Stimulated activated naive CD4-positive, alpha-beta T cell treated with Interleukin-2 at 50 U/mL for 16 hours (primary cell): ENCODE data around the gene LGALS1.

Experiments used
- DNase-seq: peaks from one replicate; lab custom pipeline; 2025; lab: John Stamatoyannopoulos, UW

The LGALS1 gene

DNA sequence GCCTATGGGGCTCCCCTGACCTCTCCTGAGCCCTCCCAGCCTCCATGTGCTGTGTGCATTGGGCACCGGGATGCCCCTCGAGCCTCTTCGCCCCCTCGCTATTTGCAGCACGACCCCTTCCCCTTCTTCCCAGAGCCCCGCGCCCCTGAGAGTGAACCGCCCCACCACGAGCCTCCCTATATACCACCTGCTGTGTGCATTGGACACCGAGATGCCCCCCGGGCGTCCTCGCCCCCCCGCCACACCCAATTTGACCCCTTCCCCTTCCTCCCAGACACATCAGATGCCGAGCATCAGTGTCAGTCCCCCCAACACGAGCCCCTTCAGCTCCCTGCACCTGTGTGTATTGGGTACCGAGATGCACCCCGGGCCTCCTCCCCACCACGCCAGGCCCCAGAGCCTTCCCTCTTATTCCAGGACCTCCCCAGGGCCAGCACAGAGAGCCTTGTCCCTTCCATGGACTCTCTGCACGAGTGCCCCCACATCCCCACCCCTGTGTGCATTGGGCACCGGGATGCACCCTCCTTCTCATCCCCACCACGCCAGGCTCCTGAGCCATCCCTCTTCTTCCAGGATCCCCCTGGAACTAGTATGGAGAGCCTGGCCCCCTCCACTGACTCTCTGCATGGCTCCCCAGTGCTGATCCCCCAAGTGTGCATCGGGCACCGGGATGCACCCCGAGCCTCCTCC, 50.3 kb downstream of the LGALS1 start:
- no peak for DNase-seq

DNA sequence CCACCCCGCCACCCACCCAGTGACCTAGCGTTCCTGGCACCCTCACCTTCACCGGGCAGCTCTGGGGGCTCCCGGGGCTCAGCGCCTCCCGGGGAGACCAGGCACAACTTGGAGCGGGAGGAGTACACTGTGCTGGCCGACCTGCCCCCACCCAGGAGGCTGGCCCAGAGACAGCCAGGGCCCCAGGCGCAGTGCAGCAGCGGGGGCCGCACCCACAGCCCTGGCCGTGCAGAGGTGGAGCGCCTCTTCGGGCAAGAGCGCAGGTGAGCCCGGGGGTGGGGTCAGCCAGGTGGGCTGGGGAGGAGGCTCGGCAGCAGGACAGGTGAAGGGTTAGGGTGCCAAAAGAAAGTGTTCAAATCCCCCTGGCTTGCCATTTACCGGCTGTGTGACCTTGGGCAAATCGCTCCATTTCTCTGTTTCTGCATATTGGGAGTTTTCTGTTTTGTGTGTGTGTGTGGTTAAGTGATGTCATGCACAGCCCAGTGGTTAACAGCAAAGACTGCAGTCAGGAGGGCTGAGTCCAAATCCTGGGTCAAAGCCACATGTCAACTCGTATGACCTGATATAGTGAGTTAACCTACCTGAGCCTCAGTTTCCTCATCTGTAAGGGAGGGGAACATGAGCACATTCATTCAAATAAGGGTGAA, 50.9 kb downstream of the LGALS1 start:
- no peak for DNase-seq

DNA sequence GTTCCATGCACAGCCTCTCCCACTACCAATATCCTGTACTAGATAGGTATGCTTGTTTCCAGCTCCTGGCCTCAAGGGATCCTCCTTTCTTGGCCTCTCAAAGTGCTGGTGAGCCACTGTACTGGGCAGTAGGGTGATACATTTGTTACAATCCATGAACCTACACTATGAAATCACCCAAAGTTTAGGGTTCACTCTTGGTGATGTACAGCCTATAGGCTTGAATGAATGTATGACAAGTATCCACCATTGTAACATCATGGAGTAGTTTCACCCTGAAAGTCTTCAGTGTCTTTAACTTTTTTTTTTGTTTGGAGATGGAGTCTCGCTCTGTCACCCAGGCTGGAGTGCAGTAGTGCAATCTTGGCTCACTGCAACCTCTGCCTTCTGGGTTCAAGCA, 53.2 kb downstream of the LGALS1 start:
- DNase-seq, result no peak
